Measurements from ENCODE around the gene FASTK.

The FASTK gene

GRCh38 chr7:151128716-151129115, 48.1 kb upstream of the FASTK start:
- Histone ChIP-seq H3K4me2 (ENCODE audit: low read length) (no peak overlapping the region), H3K9me3 (ENCODE audit: low read length) (no peaks in the 10 kb centered on the region), H3K9ac (ENCODE audit: low read length) (no peak overlapping the region), H3K4me1 (ENCODE audit: insufficient read depth, low read length, severe bottlenecking) (no peaks in the 10 kb centered on the region), H3K9me2 (ENCODE audit: low read depth, low read length) (no peaks in the 10 kb centered on the region), H4K20me1 (ENCODE audit: insufficient read depth, low read length) (no peaks in the 10 kb centered on the region), H3F3A (ENCODE audit: insufficient read depth, low read length) (no peaks in the 10 kb centered on the region), H3K27ac (ENCODE audit: low read depth, low read length, poor library complexity, severe bottlenecking) (no peak overlapping the region), H2AFZ (ENCODE audit: low read length) (no peak overlapping the region), H3K36me3 (ENCODE audit: insufficient read depth, low read length) (no peaks in the 10 kb centered on the region), H3K27me3 (ENCODE audit: insufficient read depth, low read length) (peaks cover 35% of the 10 kb centered on the region; the same call in 1 of the 2 replicates), H3K4me3 (ENCODE audit: low read depth, low read length, poor library complexity, severe bottlenecking) (no peak overlapping the region), H3K79me2 (ENCODE audit: insufficient read depth, low read length) (no peaks in the 10 kb centered on the region)
- TF ChIP-seq EZH2 (IDR thresholded peaks at IDR 0.05; ENCODE audit: borderline replicate concordance, low read length) = no peak
- TF ChIP-seq CTCF (IDR thresholded peaks at IDR 0.05; ENCODE audit: low read length) = no peak

GRCh38 chr7:151128144-151128543, 47.5 kb upstream of the FASTK start:
- H3K4me1 ChIP-seq (ENCODE audit: insufficient read depth, low read length, severe bottlenecking) = no peaks in the 10 kb centered on the region
- H3K9ac ChIP-seq (ENCODE audit: low read length) = no peak overlapping the region
- no peak for TF ChIP-seq EZH2 (IDR thresholded peaks at IDR 0.05; ENCODE audit: borderline replicate concordance, low read length)
- no peaks in the 10 kb centered on the region for H3K9me3 ChIP-seq (ENCODE audit: low read length)
- H3K27ac ChIP-seq (ENCODE audit: low read depth, low read length, poor library complexity, severe bottlenecking) = no peak overlapping the region
- H3K4me3 ChIP-seq (ENCODE audit: low read depth, low read length, poor library complexity, severe bottlenecking) = no peak overlapping the region
- no peaks in the 10 kb centered on the region for H4K20me1 ChIP-seq (ENCODE audit: insufficient read depth, low read length)
- H3K79me2 ChIP-seq (ENCODE audit: insufficient read depth, low read length) = no peaks in the 10 kb centered on the region
- no peaks in the 10 kb centered on the region for H3K36me3 ChIP-seq (ENCODE audit: insufficient read depth, low read length)
- H3K27me3 ChIP-seq (ENCODE audit: insufficient read depth, low read length) = peaks cover 35% of the 10 kb centered on the region; the same call in 1 of the 2 replicates
- H3K4me2 ChIP-seq (ENCODE audit: low read length) = no peak overlapping the region
- H2AFZ ChIP-seq (ENCODE audit: low read length) = no peak overlapping the region
- H3F3A ChIP-seq (ENCODE audit: insufficient read depth, low read length) = no peaks in the 10 kb centered on the region
- H3K9me2 ChIP-seq (ENCODE audit: low read depth, low read length) = no peaks in the 10 kb centered on the region

- Histone ChIP-seq H3K4me1 (ENCODE audit: insufficient read depth, low read length, severe bottlenecking) (no peaks in the 10 kb centered on the region), H3K27me3 (ENCODE audit: insufficient read depth, low read length) (peaks cover 27% of the 10 kb centered on the region; the same call in 1 of the 2 replicates), H3K4me2 (ENCODE audit: low read length) (no peak overlapping the region), H4K20me1 (ENCODE audit: insufficient read depth, low read length) (no peaks in the 10 kb centered on the region), H3K36me3 (ENCODE audit: insufficient read depth, low read length) (no peaks in the 10 kb centered on the region), H3F3A (ENCODE audit: insufficient read depth, low read length) (no peaks in the 10 kb centered on the region), H2AFZ (ENCODE audit: low read length) (no peak overlapping the region), H3K27ac (ENCODE audit: low read depth, low read length, poor library complexity, severe bottlenecking) (no peak overlapping the region), H3K9me2 (ENCODE audit: low read depth, low read length) (no peaks in the 10 kb centered on the region), H3K4me3 (ENCODE audit: low read depth, low read length, poor library complexity, severe bottlenecking) (no peak overlapping the region), H3K79me2 (ENCODE audit: insufficient read depth, low read length) (no peaks in the 10 kb centered on the region), H3K9ac (ENCODE audit: low read length) (no peak overlapping the region), H3K9me3 (ENCODE audit: low read length) (no peaks in the 10 kb centered on the region)
- TF ChIP-seq EZH2 (IDR thresholded peaks at IDR 0.05; ENCODE audit: borderline replicate concordance, low read length) = no peak
- TF ChIP-seq CTCF (IDR thresholded peaks at IDR 0.05; ENCODE audit: low read length) = no peak
Measured at GRCh38 chr7:151126491-151127137, 46.0 kb upstream of the FASTK start.

Data from OCI-LY1 (cell line).